ENCODE data around the gene CLCN3. TPM values are rescaled to one million over a fixed set of nuclear protein-coding genes. Genes with fewer than 3 reads are reported as not detected.

Gene CLCN3
- total and polyA plus RNA-seq, 2 of the 13 experiments (the other 11 are each of a cell fraction or from before 2014, with no cell fraction given) = 13.6 to 23.7 TPM

DNA sequence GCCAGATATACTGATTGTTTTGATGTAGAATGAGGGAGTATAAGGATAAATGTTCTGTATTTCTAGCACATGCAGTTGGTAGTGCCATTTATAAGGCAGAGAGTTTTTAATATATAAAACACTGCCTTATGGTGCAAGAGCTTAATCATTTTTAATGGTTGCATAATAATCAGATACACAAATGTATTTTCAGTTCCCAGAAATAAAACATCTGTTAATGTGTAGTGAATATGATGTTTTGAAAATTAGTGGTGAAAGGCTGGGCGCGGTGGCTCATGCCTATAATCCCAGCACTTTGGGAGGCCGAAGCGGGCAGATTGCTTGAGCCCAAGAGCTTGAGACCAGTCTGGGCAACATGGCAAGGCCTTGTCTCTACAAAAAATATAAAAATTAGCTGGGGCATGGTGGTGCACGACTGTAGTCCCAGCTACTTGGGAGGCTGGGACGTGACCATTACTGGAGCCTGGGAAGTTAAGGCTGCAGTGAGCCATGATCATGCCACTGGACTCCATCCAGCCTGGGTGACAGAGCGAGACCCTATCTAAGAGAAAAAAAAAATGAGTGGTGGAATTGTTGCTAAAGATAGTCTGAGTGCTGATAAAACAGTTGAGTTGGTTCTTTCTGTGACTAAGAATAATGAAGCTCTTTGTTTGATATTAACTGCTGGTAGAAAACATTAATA, 29.3 kb downstream of the CLCN3 start:
- DNase-seq (ENCODE audit: low spot score) (no peak), FAIRE-seq (no peak), ATAC-seq (no peak)
- Histone ChIP-seq H3K79me2 (ENCODE audit: insufficient read depth, low read length) (peaks cover 5% of the 10 kb centered on the region), H3K36me3 (replicated peaks in 1 of 2; ENCODE audit: control insufficient read depth in 1 of 2, insufficient read depth in 2 of 2, low read length in 2 of 2) (no peaks in the 10 kb centered on the region), H4K20me1 (ENCODE audit: insufficient read depth, low read length) (0 out of 2 replicates have a peak, but pooled peaks cover 3% of the 10 kb centered on the region), H3K27ac (ENCODE audit: extremely low read length, insufficient read depth, low read length) (no peak overlapping the region), H3K4me3 (replicated peaks in 1 of 3; ENCODE audit: insufficient read depth in 1 of 3, low read depth in 2 of 3, low read length in 3 of 3) (no peak overlapping the region), H3K9me3 (ENCODE audit: low read length) (no peaks in the 10 kb centered on the region), H3K4me1 (ENCODE audit: insufficient read depth, low read length) (peaks cover 20% of the 10 kb centered on the region), H3K4me2 (ENCODE audit: low read depth, low read length) (no peak overlapping the region), H3K27me3 (ENCODE audit: control insufficient read depth in 1 of 2, insufficient read depth in 2 of 2, low read length in 2 of 2) (no peaks in the 10 kb centered on the region), H3K9ac (ENCODE audit: insufficient read depth, low read depth, low read length) (no peak overlapping the region), H2AFZ (ENCODE audit: low read length) (no peak overlapping the region)
- 97% methylated on average over 7 of the region's 7 CpGs for WGBS (ENCODE audit: low lambda C conversion rate)
- CTCF ChIA-PET (ENCODE audit: low intra/inter-chr PET ratio, low total read pairs) = no interaction called here
- POLR2A ChIA-PET = interaction anchor here (1.8 kb wide), 1 partner anchor 30 kb away, joined by 6 read pairs; the partner anchor contains the start of gene CLCN3
- no TSS peak for BruUV-seq (replicated peaks)
- in situ Hi-C loops (cut with HindIII; ENCODE audit: extremely low pct_ligation_motif_present, low pct_unique_long_range_greater_than_20kb) (no loop called here), intact Hi-C loops (cut with micrococcal nuclease; ENCODE audit: unreplicated experiment) (no loop called here)
- TF ChIP-seq, protein P1, sequence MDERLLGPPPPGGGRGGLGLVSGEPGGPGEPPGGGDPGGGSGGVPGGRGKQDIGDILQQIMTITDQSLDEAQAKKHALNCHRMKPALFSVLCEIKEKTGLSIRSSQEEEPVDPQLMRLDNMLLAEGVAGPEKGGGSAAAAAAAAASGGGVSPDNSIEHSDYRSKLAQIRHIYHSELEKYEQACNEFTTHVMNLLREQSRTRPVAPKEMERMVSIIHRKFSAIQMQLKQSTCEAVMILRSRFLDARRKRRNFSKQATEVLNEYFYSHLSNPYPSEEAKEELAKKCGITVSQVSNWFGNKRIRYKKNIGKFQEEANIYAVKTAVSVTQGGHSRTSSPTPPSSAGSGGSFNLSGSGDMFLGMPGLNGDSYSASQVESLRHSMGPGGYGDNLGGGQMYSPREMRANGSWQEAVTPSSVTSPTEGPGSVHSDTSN (CRISPR knock-in tag; IDR thresholded peaks at IDR 0.05) = no peak
- TF ChIP-seq, protein P2, sequence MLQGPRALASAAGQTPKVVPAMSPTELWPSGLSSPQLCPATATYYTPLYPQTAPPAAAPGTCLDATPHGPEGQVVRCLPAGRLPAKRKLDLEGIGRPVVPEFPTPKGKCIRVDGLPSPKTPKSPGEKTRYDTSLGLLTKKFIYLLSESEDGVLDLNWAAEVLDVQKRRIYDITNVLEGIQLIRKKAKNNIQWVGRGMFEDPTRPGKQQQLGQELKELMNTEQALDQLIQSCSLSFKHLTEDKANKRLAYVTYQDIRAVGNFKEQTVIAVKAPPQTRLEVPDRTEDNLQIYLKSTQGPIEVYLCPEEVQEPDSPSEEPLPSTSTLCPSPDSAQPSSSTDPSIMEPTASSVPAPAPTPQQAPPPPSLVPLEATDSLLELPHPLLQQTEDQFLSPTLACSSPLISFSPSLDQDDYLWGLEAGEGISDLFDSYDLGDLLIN (CRISPR knock-in tag; IDR thresholded peaks at IDR 0.05; ENCODE audit: borderline replicate concordance) = no peak
- TF ChIP-seq, protein P3, sequence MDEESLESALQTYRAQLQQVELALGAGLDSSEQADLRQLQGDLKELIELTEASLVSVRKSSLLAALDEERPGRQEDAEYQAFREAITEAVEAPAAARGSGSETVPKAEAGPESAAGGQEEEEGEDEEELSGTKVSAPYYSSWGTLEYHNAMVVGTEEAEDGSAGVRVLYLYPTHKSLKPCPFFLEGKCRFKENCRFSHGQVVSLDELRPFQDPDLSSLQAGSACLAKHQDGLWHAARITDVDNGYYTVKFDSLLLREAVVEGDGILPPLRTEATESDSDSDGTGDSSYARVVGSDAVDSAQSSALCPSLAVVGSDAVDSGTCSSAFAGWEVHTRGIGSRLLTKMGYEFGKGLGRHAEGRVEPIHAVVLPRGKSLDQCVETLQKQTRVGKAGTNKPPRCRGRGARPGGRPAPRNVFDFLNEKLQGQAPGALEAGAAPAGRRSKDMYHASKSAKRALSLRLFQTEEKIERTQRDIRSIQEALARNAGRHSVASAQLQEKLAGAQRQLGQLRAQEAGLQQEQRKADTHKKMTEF (CRISPR knock-in tag; IDR thresholded peaks at IDR 0.05) = no peak
- no peak for TF ChIP-seq NR2C2 (CRISPR knock-in tag; IDR thresholded peaks at IDR 0.05; ENCODE audit: borderline replicate concordance)
- TF ChIP-seq ZNF121 (CRISPR knock-in tag; IDR thresholded peaks at IDR 0.05) = no peak
- TF ChIP-seq NCOA1 (CRISPR knock-in tag; IDR thresholded peaks at IDR 0.05) = no peak
- no peak for TF ChIP-seq ZNF772 (CRISPR knock-in tag; IDR thresholded peaks at IDR 0.05)
- no peak for TF ChIP-seq SMC3 (IDR thresholded peaks at IDR 0.05; ENCODE audit: low read length)
- no peak for TF ChIP-seq ZNF7 (CRISPR knock-in tag; IDR thresholded peaks at IDR 0.05)
- TF ChIP-seq ZNF781 (CRISPR knock-in tag; IDR thresholded peaks at IDR 0.05; ENCODE audit: borderline replicate concordance, not compliant biosample characterization) = no peak
- TF ChIP-seq, protein P4, sequence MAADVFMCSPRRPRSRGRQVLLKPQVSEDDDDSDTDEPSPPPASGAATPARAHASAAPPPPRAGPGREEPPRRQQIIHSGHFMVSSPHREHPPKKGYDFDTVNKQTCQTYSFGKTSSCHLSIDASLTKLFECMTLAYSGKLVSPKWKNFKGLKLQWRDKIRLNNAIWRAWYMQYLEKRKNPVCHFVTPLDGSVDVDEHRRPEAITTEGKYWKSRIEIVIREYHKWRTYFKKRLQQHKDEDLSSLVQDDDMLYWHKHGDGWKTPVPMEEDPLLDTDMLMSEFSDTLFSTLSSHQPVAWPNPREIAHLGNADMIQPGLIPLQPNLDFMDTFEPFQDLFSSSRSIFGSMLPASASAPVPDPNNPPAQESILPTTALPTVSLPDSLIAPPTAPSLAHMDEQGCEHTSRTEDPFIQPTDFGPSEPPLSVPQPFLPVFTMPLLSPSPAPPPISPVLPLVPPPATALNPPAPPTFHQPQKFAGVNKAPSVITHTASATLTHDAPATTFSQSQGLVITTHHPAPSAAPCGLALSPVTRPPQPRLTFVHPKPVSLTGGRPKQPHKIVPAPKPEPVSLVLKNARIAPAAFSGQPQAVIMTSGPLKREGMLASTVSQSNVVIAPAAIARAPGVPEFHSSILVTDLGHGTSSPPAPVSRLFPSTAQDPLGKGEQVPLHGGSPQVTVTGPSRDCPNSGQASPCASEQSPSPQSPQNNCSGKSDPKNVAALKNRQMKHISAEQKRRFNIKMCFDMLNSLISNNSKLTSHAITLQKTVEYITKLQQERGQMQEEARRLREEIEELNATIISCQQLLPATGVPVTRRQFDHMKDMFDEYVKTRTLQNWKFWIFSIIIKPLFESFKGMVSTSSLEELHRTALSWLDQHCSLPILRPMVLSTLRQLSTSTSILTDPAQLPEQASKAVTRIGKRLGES (CRISPR knock-in tag; IDR thresholded peaks at IDR 0.05; ENCODE audit: borderline replicate concordance) = no peak
- TF ChIP-seq SP5 (CRISPR knock-in tag; IDR thresholded peaks at IDR 0.05; ENCODE audit: borderline replicate concordance, low read depth) = no peak
- TF ChIP-seq POGZ (CRISPR knock-in tag; IDR thresholded peaks at IDR 0.05) = no peak
- no peak for TF ChIP-seq IRF2 (CRISPR knock-in tag; IDR thresholded peaks at IDR 0.05)
- no peak for TF ChIP-seq ZNF652 (CRISPR knock-in tag; IDR thresholded peaks at IDR 0.05; ENCODE audit: borderline replicate concordance, low read depth)
- TF ChIP-seq, protein P5, sequence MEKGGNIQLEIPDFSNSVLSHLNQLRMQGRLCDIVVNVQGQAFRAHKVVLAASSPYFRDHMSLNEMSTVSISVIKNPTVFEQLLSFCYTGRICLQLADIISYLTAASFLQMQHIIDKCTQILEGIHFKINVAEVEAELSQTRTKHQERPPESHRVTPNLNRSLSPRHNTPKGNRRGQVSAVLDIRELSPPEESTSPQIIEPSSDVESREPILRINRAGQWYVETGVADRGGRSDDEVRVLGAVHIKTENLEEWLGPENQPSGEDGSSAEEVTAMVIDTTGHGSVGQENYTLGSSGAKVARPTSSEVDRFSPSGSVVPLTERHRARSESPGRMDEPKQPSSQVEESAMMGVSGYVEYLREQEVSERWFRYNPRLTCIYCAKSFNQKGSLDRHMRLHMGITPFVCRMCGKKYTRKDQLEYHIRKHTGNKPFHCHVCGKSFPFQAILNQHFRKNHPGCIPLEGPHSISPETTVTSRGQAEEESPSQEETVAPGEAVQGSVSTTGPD (CRISPR knock-in tag; IDR thresholded peaks at IDR 0.05) = no peak
- TF ChIP-seq SRSF1 (optimal IDR thresholded peaks at IDR 0.05; ENCODE audit: low read depth, low read length) = no peak

Data from HepG2 (cell line).